K562 (cell line): Measurements from ENCODE around the gene ARHGAP33. TPM values are rescaled to one million over a fixed set of nuclear protein-coding genes. Genes with fewer than 3 reads are reported as not detected.

ENCODE experiments used
- ATAC-seq: fragments of 200-7000 bp; cut with Tn5 transposase; 3 replicates; pipeline ENCODE4 v1.9.1; 2020; ENCODE audit warnings: moderate library complexity
- Bru-seq: library from RNA; stranded (reverse); fragments of 400-500 nt; gene quantifications from one replicate; lab custom pipeline; 2021; lab: Mats Ljungman, UMichigan
- BruChase-seq, 2 experiments: library from RNA; stranded (reverse); fragments of 400-500 nt; gene quantifications; one replicate each; lab custom pipeline; 2021; lab: Mats Ljungman, UMichigan
- BruUV-seq: library from RNA; stranded (reverse); fragments of 400-500 nt; replicated peaks from 2 replicates; lab custom pipeline; 2021; lab: Mats Ljungman, UMichigan
- CTCF ChIA-PET: fragments of 300-600 bp; formaldehyde crosslinking; extraction: SDS; loops from one replicate; lab custom pipeline; 2021; ENCODE audit warnings: low intra/inter-chr PET ratio; lab: Yijun Ruan, JAX
- POLR2A ChIA-PET: fragments of 300-600, 350-650 bp; sonication (Branson Sonifier 250); formaldehyde crosslinking; extraction: SDS; loops from one replicate; lab custom pipeline; 2021; ENCODE audit warnings: antibody characterized with exemption, inconsistent platforms; lab: Yijun Ruan, JAX
- DNase-seq, 4 experiments: peaks; one replicate each; pipeline versions ENCODE4 v3.0.0 to v3.0.0-alpha.2; 2011 to 2018; ENCODE audit warnings: low spot score in 3 of 4, mixed read lengths in 3 of 4; ENCODE audit errors: extremely low read depth in 1 of 4
- FAIRE-seq: peaks from 2 replicates; lab custom pipeline; 2011; peaks lifted over from hg19 to GRCh38; lab: Jason Lieb, UNC
- H2AFZ ChIP-seq: 2 replicates; pipeline ENCODE4 v1.6.0; 2011; ENCODE audit warnings: low read depth, low read length, control low read depth, inconsistent platforms
- H3K27ac ChIP-seq: fragments of 200-600 bp; 3 replicates; pipeline ENCODE4 v1.8.0; 2011; ENCODE audit warnings: low read depth, mild to moderate bottlenecking, control low read depth, inconsistent platforms, low read length, moderate library complexity, mixed read lengths; ENCODE audit errors: extremely low read depth
- H3K27me3 ChIP-seq, 2 experiments: fragments of 300-600 bp in 1 of 2; 2 replicates in 1 of 2; 3 replicates in 1 of 2; pipeline versions ENCODE4 v1.6.0 to v1.8.0; 2011; ENCODE audit warnings: inconsistent platforms in 2 of 2, low read length in 2 of 2, mild to moderate bottlenecking in 1 of 2, mixed read lengths in 1 of 2, moderate library complexity in 1 of 2; ENCODE audit not compliant: control insufficient read depth in 2 of 2, insufficient read depth in 2 of 2
- H3K36me3 ChIP-seq: fragments of 300-600 bp; 3 replicates; pipeline ENCODE4 v1.8.0; 2011; ENCODE audit warnings: mild to moderate bottlenecking, low read length, inconsistent platforms; ENCODE audit not compliant: control insufficient read depth, insufficient read depth
- H3K4me1 ChIP-seq, 2 experiments: fragments of 200-600 bp in 1 of 2; replicated peaks in 1 of 2; 2 replicates in 1 of 2; 3 replicates in 1 of 2; pipeline versions ENCODE4 v1.5.1 to v1.8.0; 2011; ENCODE audit warnings: inconsistent platforms in 2 of 2, low read length in 2 of 2, mild to moderate bottlenecking in 1 of 2, mixed read lengths in 1 of 2, moderate library complexity in 1 of 2; ENCODE audit not compliant: control insufficient read depth in 2 of 2, insufficient read depth in 2 of 2
- H3K4me2 ChIP-seq: 2 replicates; pipeline ENCODE4 v1.6.1; 2011; ENCODE audit warnings: low read length, control low read depth, inconsistent platforms, mixed read lengths; ENCODE audit not compliant: insufficient read depth
- H3K4me3 ChIP-seq: fragments of 200-600 bp; sonication (generic), shearing (Covaris generic); 2 replicates; pipeline ENCODE4 v1.5.1; 2016; ENCODE audit warnings: control low read depth, inconsistent platforms
- H3K79me2 ChIP-seq: fragments of 200-600 bp; 3 replicates; pipeline ENCODE4 v1.8.0; 2011; ENCODE audit warnings: low read length, inconsistent platforms; ENCODE audit not compliant: control insufficient read depth, insufficient read depth
- H3K9ac ChIP-seq, 2 experiments: 2 replicates each; pipeline versions ENCODE4 v1.6.0 to v1.6.1; 2011; ENCODE audit warnings: low read depth in 2 of 2, low read length in 2 of 2, control low read depth in 1 of 2, inconsistent platforms in 1 of 2, mild to moderate bottlenecking in 1 of 2, mixed read lengths in 1 of 2; ENCODE audit not compliant: insufficient read depth in 1 of 2
- H3K9me1 ChIP-seq: one replicate; pipeline ENCODE4 v1.6.0; 2011; ENCODE audit warnings: inconsistent platforms, mild to moderate bottlenecking, low read length, moderate library complexity; ENCODE audit not compliant: control insufficient read depth, insufficient read depth
- H3K9me3 ChIP-seq: replicated peaks from 2 replicates; pipeline ENCODE4 v1.5.1; 2011; ENCODE audit warnings: low read depth, low read length, inconsistent platforms; ENCODE audit not compliant: control insufficient read depth, insufficient read depth
- H4K20me1 ChIP-seq: replicated peaks from 2 replicates; pipeline ENCODE4 v1.6.1; 2011; ENCODE audit warnings: low read length, inconsistent platforms, mixed read lengths; ENCODE audit not compliant: control insufficient read depth, insufficient read depth
- ATF4 ChIP-seq: fragments of 450-650 bp; formaldehyde crosslinking; IDR thresholded peaks from 2 replicates; pipeline ENCODE4 v1.4.0; 2022; ENCODE audit warnings: mild to moderate bottlenecking, moderate library complexity
- BRD4 ChIP-seq: fragments of 200-600 bp; sonication (generic); IDR thresholded peaks from 2 replicates; pipeline ENCODE4 v1.6.1; 2017; ENCODE audit warnings: inconsistent platforms
- CTCFL ChIP-seq: IDR thresholded peaks from 2 replicates; pipeline ENCODE4 v1.6.1; 2011; ENCODE audit warnings: borderline replicate concordance, low read depth, mild to moderate bottlenecking, moderate library complexity, low read length; ENCODE audit not compliant: insufficient read depth, poor library complexity, severe bottlenecking
- NFXL1 ChIP-seq: fragments of 450-650 bp; formaldehyde crosslinking; IDR thresholded peaks from 2 replicates; pipeline ENCODE4 v1.4.0; 2021; ENCODE audit warnings: mild to moderate bottlenecking
- NONO ChIP-seq, 2 experiments: fragments of 200-400 bp in 1 of 2; fragments of 450-650 bp in 1 of 2; formaldehyde crosslinking in 1 of 2; IDR thresholded peaks; 2 replicates each; pipeline ENCODE4 v1.6.1; 2017; ENCODE audit warnings: low read depth in 2 of 2, mild to moderate bottlenecking in 2 of 2, moderate library complexity in 2 of 2, low read length in 1 of 2
- PHB ChIP-seq: fragments of 250-450 bp; sonication (Bioruptor Pico); IDR thresholded peaks from 2 replicates; pipeline ENCODE4 v1.5.0; 2021
- RAD51 ChIP-seq: fragments of 450-650 bp; IDR thresholded peaks from 2 replicates; pipeline ENCODE4 v1.7.1; 2016; ENCODE audit warnings: low read depth, mild to moderate bottlenecking, borderline replicate concordance
- TFAM ChIP-seq: fragments of 250-450 bp; sonication (Bioruptor Pico); conservative IDR thresholded peaks from 2 replicates; pipeline ENCODE4 v1.5.0; 2021; ENCODE audit warnings: mild to moderate bottlenecking, moderate library complexity
- THRAP3 ChIP-seq: fragments of 450-650 bp; IDR thresholded peaks from 2 replicates; pipeline ENCODE4 v1.6.1; 2016; ENCODE audit warnings: mild to moderate bottlenecking, inconsistent platforms, borderline replicate concordance
- YBX1 ChIP-seq: fragments of 450-650 bp; IDR thresholded peaks from 2 replicates; pipeline ENCODE4 v1.7.1; 2016; ENCODE audit warnings: mild to moderate bottlenecking
- ZNF280A ChIP-seq: fragments of 450-650 bp; IDR thresholded peaks from 2 replicates; pipeline ENCODE4 v1.6.1; 2018; ENCODE audit warnings: mild to moderate bottlenecking, low read depth; ENCODE audit not compliant: partially characterized antibody
- ZNF444 ChIP-seq: fragments of 250-450 bp; sonication (Bioruptor Pico); IDR thresholded peaks from 2 replicates; pipeline ENCODE4 v1.4.0; 2020; ENCODE audit warnings: mild to moderate bottlenecking, moderate library complexity
- WGBS: fragments of 100-300 bp; shearing (Covaris generic); methylation state at CpG from one replicate; pipeline ENCODE4 v1.1.6; 2016; ENCODE audit warnings: low coverage, mixed read lengths; ENCODE audit not compliant: insufficient coverage; ENCODE audit errors: missing lambda C conversion rate; 5-methylcytosine and 5-hydroxymethylcytosine counted together
- in situ Hi-C: fragments of 300-500 bp; cut with MboI; formaldehyde crosslinking; loops from 4 replicates; pipeline ENCODE4 v1.15.0; 2018; ENCODE audit warnings: inconsistent platforms, mixed read lengths
- intact Hi-C: fragments of 100-400 bp; cut with micrococcal nuclease; formaldehyde crosslinking; loops from 2 replicates; pipeline ENCODE4 v1.14.2; 2022
- long read RNA-seq, 3 experiments: library from polyadenylated mRNA in 2 of 3; library from RNA in 1 of 3; unstranded in 2 of 3; stranded (forward) in 1 of 3; transcript quantifications; one replicate each; pipeline ENCODE4 v2.0.0, GENCODE V29; 2019 to 2022
- polyA minus RNA-seq, 3 experiments: library from RNA; depleted of rRNA, polyadenylated mRNA; stranded (reverse); fragments of >200 nt; gene quantifications; 2 replicates each; pipeline ENCODE4 v1.2.3, GENCODE V29; 2011
- polyA plus RNA-seq, 8 experiments: library from polyadenylated mRNA; depleted of rRNA in 4 of 8; stranded (reverse) in 5 of 8; unstranded in 3 of 8; fragments of >200 nt; fragmentation: Nextera tagmentation in 2 of 8; fragmentation: Illumina TruSeq in 1 of 8; extraction: Ambion mirVana in 2 of 8; extraction: Trizol in 1 of 8; gene quantifications; 2 replicates each; pipeline versions ENCODE4 v1.2.1 to v1.2.3, GENCODE V29; 2011 to 2014; ENCODE audit warnings: inconsistent platforms in 1 of 8, missing spikeins in 1 of 8
- total RNA-seq, 7 experiments: library from RNA; depleted of rRNA in 6 of 7; stranded (reverse); fragments of >200 nt in 6 of 7; fragmentation: Illumina TruSeq in 2 of 7; extraction: Trizol in 2 of 7; gene quantifications; 2 replicates each; pipeline versions ENCODE4 v1.2.1 to v1.2.3, GENCODE V29; 2011 to 2021; ENCODE audit warnings: low replicate concordance in 1 of 7

The ARHGAP33 gene
- total RNA-seq (2011; cell fraction: chromatin; rRNA removed; ENCODE audit: low replicate concordance): 35.5 and 126 TPM in 2 replicates
- 56.0 and 101 TPM in 2 replicates for total RNA-seq (2011; cell fraction: nucleolus; rRNA removed)
- 38.6 and 40.3 TPM in 2 replicates for total RNA-seq (2011; cell fraction: nucleoplasm; rRNA removed)
- total RNA-seq (2014; rRNA removed) (1.2 and 3.3 TPM in 2 replicates), total RNA-seq (2014; rRNA removed; fragmentation: Illumina TruSeq; extraction: Trizol) (0.41 and 1.0 TPM in 2 replicates), total RNA-seq (2015; rRNA removed; fragmentation: Illumina TruSeq; extraction: Trizol) (1.2 and 1.6 TPM in 2 replicates), total RNA-seq (2021) (13.0 and 26.6 TPM in 2 replicates), polyA plus RNA-seq (2011; rRNA removed) (1.9 and 10.4 TPM in 2 replicates), polyA plus RNA-seq (2014; fragmentation: Illumina TruSeq; extraction: Trizol) (4.9 and 10.3 TPM in 2 replicates), polyA plus RNA-seq (2014; fragmentation: Nextera tagmentation; extraction: Ambion mirVana) (under 1 TPM in 1 of 2 experiments, not detected in 1; 0.06 TPM), polyA plus RNA-seq (2014; rRNA removed) (11.1 and 14.9 TPM in 2 replicates), polyA minus RNA-seq (2011; rRNA and poly(A)+ RNA removed) (3.1 and 5.0 TPM in 2 replicates), Bru-seq, nascent RNA (percentile 53 among the genes with signal in this experiment), BruChase-seq, experiment 1, labeled RNA remaining after a 2-hour chase (percentile 48 among the genes with signal in this experiment), BruChase-seq, experiment 2, labeled RNA remaining after a 6-hour chase (percentile 56 among the genes with signal in this experiment)
- polyA plus RNA-seq (2011; cell fraction: cytosol; rRNA removed): 3.1 and 4.1 TPM in 2 replicates
- polyA plus RNA-seq (2011; cell fraction: nucleus; rRNA removed): 68.3 and 69.9 TPM in 2 replicates
- 39.5 and 41.4 TPM in 2 replicates for polyA plus RNA-seq (2012)
- polyA minus RNA-seq (2011; cell fraction: cytosol; rRNA and poly(A)+ RNA removed): 2.6 and 4.1 TPM in 2 replicates
- 21.0 and 24.0 TPM in 2 replicates for polyA minus RNA-seq (2011; cell fraction: nucleus; rRNA and poly(A)+ RNA removed)
- long read RNA-seq, experiment 1, partial matches to known transcripts: 0 of 2 reads
- long read RNA-seq, experiment 1, other reads (novel, unspliced or antisense): 2 of 2 reads
- long read RNA-seq, experiment 2, partial matches to known transcripts: 0 of 3 reads
- long read RNA-seq, experiment 2, other reads (novel, unspliced or antisense): 3 of 3 reads
- long read RNA-seq, experiment 3: 0 reads

GRCh38 chr19:35775298-35776101, at the start of gene ARHGAP33:
ARHGAP33 (plus strand) TSS chr19:35775564; CDS start chr19:35775659, 95 bp downstream.
- CTCF ChIA-PET: interaction anchor here (0.6 kb wide), 1 partner anchor 909 kb away, joined by 3 read pairs; no protein-coding TSS in a partner anchor
- no peaks in the 10 kb centered on the region for H3K9me3 ChIP-seq
- peak; percentile 98 to 99 (median 99) for DNase-seq
- in situ Hi-C loops: no loop called here
- peaks cover 5% of the 10 kb centered on the region; the same call in 1 of the 3 replicates for H3K79me2 ChIP-seq
- H3K27ac ChIP-seq: peak within 1 kb of the TSS; percentile 70
- H4K20me1 ChIP-seq: no peaks in the 10 kb centered on the region; the same call in 1 of the 2 replicates
- peak; percentile 98 for ATAC-seq
- peak within 1 kb of the TSS; percentile 57 for H3K4me3 ChIP-seq
- peak within 1 kb of the TSS; percentile 85 for H2AFZ ChIP-seq
- peak within 1 kb of the TSS; percentile 76 for H3K4me2 ChIP-seq
- POLR2A ChIA-PET: no interaction called here
- no TSS peak for BruUV-seq
- intact Hi-C loops: no loop called here
- H3K36me3 ChIP-seq: peaks cover 18% of the 10 kb centered on the region; the same call in 2 of the 3 replicates
- no peaks in the 10 kb centered on the region for H3K27me3 ChIP-seq
- peak within 1 kb of the TSS; percentile 5 to 92 for H3K9ac ChIP-seq
- peaks cover 10 to 33% of the 10 kb centered on the region in 2 experiments for H3K4me1 ChIP-seq
- FAIRE-seq: peak; percentile 97
- 3% methylated on average over 32 of the region's 82 CpGs for WGBS
- H3K9me1 ChIP-seq: peaks cover 3% of the 10 kb centered on the region
- TF ChIP-seq NONO (IDR thresholded peaks at IDR 0.05; ENCODE audit: low read depth in 2 of 2, low read length in 1 of 2): 0 out of 4 replicates have a peak, but pooled peaks of 1 of the 2 experiments have one; percentile 41
- TF ChIP-seq NFXL1 (CRISPR knock-in tag): no peak
- TF ChIP-seq RAD51: no peak
- TF ChIP-seq TFAM (CRISPR knock-in tag): no peak
- TF ChIP-seq YBX1: no peak
- TF ChIP-seq CTCFL: no peak
- no peak for TF ChIP-seq ZNF280A
- no peak for TF ChIP-seq BRD4
- TF ChIP-seq ATF4 (CRISPR knock-in tag): no peak
- no peak for TF ChIP-seq PHB (CRISPR knock-in tag)
- TF ChIP-seq ZNF444 (CRISPR knock-in tag): no peak
- no peak for TF ChIP-seq THRAP3
